IPS-15b (cell line): ENCODE measurements around the gene WDR37.
A peak's percentile ranks its signal among the peaks of the same experiment; 100 is the strongest.
"Not testable (repeated sequence)": the region's sequence is repeated elsewhere in the genome, so short reads cannot be mapped to it uniquely, and the experiment has no call there.

Experiments
- H3K27me3 ChIP-seq: one replicate; pipeline ENCODE4 v1.6.1; 2013; ENCODE audit warnings: low read length; ENCODE audit not compliant: control insufficient read depth, insufficient read depth
- H3K36me3 ChIP-seq: one replicate; pipeline ENCODE4 v1.6.1; 2013; ENCODE audit warnings: low read length; ENCODE audit not compliant: control insufficient read depth, insufficient read depth
- H3K4me1 ChIP-seq: one replicate; pipeline ENCODE4 v1.6.1; 2013; ENCODE audit warnings: mild to moderate bottlenecking, low read length; ENCODE audit not compliant: control insufficient read depth, insufficient read depth
- H3K4me3 ChIP-seq: one replicate; pipeline ENCODE4 v1.5.1; 2013; ENCODE audit warnings: low read depth, low read length
- H3K9ac ChIP-seq: one replicate; pipeline ENCODE4 v1.6.1; 2013; ENCODE audit warnings: low read depth, mild to moderate bottlenecking, low read length
- H3K9me3 ChIP-seq: one replicate; pipeline ENCODE4 v1.6.1; 2013; ENCODE audit warnings: mild to moderate bottlenecking, low read length; ENCODE audit not compliant: control insufficient read depth, insufficient read depth

The WDR37 gene

DNA sequence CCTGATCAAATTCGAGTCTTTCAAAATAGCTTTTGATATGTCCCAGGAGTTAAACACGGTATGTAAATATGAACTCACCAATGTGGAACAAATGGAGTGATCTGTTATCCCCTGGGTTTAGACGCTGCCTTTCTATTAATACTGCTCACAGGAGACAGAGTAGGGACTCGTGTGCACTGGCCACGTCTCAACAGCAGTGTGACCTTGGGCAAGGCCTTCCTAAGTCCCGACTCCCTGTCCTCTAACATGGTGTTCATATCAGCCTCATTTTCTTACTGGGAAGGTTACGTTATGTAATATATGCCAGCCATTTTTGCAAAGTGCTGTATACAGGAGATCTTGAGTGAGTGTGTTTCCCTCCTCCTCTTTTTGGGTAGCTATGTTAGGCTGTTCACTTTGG is 1.8 kb downstream of the WDR37 start:
- Histone ChIP-seq H3K9ac (no peak overlapping the region), H3K4me3 (peak overlapping the region; percentile 96), H3K36me3 (no peaks in the 10 kb centered on the region), H3K4me1 (peaks cover 5% of the 10 kb centered on the region), H3K9me3 (no peaks in the 10 kb centered on the region), H3K27me3 (no peaks in the 10 kb centered on the region)

DNA sequence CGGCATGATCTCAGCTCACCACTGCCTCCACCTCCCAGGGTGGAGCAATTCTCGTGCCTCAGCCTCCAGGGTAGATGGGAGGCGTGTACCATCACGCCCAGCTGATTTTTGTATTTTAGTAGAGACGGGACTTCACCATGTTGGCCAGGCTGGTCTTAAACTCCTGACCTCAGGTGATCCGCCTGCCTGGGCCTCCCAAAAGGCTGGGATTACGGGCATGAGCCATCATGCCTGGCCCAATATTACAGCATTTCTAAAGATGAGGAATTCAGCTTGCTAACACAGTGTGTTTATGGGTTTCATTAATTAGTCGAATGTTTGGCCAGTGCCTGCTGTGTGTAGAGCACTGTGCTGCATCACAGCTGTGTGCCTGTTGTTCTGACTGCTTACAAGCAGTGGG is 3.7 kb downstream of the WDR37 start:
- H3K36me3 ChIP-seq, result no peaks in the 10 kb centered on the region
- H3K4me1 ChIP-seq, result peaks cover 4% of the 10 kb centered on the region
- H3K9ac ChIP-seq, result no peak overlapping the region
- H3K9me3 ChIP-seq, result no peaks in the 10 kb centered on the region
- H3K4me3 ChIP-seq, result no peak overlapping the region
- no peaks in the 10 kb centered on the region for H3K27me3 ChIP-seq

DNA sequence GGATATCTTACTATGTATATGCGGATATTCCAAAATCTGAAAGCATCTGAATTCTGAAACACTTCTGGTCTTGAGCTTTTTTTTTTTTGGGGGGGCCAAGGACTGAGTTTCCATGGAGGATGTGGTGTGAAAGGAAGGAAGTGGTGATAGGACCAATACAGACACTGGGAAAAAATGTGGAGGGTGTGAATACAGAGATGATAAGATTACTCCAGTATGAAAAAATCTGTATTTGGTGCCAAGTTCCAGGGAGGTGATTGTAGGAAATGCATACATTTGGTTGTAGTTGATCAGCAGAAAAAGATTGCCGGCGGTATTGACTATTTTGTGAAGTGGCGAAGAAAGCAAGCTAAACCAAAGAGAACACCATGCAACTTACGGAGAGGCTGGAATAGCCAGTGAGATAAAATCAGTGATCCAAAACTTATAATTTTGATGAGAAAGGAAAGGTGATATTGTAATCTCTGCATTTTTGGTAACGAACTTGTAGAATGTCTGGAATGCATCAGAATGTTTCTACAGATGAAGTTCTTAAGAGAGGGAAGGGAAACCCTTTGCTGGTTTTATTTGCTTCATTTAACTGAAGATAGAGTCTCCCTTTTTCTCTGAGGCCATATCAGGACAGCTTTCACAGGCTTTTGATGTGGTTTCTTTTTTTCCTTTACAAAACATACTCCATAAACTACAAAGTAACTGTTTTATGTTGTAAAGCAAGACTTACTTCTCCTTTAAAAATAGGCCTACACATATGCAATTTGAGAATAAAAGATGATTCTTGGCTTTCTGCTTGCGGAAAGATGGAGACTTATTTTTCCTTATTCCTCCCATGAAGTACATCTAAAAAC is 6.0 kb downstream of the WDR37 start:
- Histone ChIP-seq H3K4me1 (peaks cover 2% of the 10 kb centered on the region), H3K27me3 (no peaks in the 10 kb centered on the region), H3K36me3 (no peaks in the 10 kb centered on the region), H3K9me3 (no peaks in the 10 kb centered on the region), H3K4me3 (no peak overlapping the region), H3K9ac (no peak overlapping the region)

DNA sequence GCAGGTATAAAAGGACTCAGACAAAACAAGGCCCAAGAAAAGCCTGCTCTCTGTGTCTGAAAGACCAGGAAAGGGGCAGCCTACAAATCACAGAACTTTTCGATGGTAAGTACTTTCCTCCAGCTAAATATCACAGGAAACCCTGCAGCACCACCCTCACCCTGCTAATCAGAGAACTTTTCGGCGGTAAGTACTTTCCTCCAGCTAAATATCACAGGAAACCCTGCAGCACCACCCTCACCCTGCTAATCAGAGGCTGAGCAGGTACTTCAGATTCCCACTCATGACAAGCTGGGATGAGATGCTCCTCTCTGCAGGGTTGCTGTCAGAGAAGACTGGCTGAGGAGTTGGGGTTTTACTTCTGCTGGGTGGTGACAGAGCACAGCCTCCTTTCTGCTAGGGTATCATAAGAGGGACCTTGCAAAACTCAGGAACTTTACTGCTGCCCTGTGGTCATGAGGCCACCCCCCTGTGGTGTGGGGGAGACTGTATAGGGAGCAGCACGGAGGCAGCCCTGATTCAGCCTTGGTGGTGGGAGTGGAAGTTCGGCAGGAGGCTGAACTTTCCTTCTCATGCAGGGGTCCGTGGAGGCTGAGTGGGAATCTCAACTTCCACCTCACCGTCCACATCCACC is 7.2 kb downstream of the WDR37 start:
- Histone ChIP-seq H3K36me3 (no peaks in the 10 kb centered on the region), H3K9ac (no peak overlapping the region), H3K27me3 (no peaks in the 10 kb centered on the region), H3K4me3 (no peak overlapping the region), H3K4me1 (no peaks in the 10 kb centered on the region), H3K9me3 (no peaks in the 10 kb centered on the region)

DNA sequence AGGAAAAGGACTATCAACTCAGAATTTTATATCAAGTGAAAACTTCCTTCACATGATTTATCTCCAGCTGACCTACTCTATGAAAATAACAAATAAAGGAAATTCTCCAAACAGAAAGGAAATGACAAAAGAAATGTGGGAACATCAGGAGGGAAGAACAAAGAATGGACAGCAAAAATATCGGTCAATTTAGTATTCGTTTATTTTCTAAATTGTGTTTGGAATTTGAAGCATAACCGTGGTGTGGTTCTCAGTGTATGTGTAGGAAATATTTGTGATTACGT is 8.7 kb downstream of the WDR37 start:
- no peaks in the 10 kb centered on the region for H3K9me3 ChIP-seq
- H3K9ac ChIP-seq, result no peak overlapping the region
- no peaks in the 10 kb centered on the region for H3K27me3 ChIP-seq
- H3K4me1 ChIP-seq, result no peaks in the 10 kb centered on the region
- H3K4me3 ChIP-seq, result no peak overlapping the region
- H3K36me3 ChIP-seq, result no peaks in the 10 kb centered on the region

DNA sequence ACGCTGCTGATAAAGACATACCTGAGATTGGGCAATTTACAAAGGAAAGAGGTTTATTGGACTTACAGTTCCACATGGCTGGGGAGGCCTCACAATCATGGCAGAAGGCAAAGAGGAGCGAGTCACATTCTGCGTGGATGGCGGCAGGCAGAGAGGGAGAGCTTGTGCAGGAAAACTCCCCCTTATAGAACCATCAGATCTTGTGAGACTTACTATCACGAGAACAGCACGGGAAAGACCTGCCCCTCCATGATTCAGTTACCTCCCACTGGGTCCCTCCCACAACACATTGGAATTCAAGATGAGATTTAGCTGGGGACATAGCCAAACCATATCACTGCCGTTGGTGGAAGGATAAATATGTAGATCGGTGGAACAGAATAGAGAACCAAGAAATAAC is 10.5 kb downstream of the WDR37 start:
- H3K9me3 ChIP-seq, H3K4me1 ChIP-seq, H3K9ac ChIP-seq, H3K4me3 ChIP-seq, H3K27me3 ChIP-seq, H3K36me3 ChIP-seq: not testable (repeated sequence)

DNA sequence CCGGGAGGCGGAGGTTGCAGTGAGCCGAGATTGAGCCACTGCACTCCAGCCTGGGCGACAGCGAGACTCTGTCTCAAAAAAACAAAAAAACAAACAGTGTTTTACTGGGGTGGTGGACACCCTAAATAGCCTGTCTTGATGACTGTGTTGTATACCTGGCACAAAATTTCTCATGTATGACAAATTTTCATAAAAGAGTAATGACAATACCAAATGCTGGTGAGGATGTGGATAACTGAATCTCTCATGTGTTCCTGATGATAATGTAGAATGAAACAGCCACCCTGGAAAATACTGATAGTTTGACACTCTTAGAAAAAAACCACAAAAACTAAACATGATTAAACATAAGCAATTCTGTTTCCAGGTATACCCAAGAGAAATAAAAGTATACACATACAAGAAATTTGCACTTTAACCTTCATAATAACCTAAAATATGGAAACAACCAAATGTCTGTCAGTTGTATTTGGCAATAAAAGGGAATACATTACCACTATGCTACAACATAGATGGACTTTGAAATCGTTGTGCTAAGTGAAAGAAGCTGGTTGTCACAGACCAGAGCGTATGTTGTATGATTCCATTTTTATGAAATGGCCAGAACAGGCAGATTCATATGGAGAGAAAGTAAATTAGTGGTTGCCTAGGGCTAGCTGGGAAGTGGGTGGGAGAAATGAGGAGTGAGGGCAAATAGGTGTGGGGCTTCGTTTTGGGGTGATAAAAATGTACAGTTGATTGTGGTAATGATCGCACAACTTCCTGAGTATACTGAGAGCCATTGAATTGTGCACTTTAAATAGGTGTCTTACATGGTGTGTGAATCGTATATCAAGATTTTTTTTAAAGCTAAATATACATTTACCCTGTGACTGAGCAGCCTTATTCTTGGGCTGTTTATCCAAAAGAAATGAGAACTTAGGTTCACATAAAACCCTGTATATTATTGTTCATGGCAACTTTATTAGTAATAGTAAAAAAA is 12.5 kb downstream of the WDR37 start:
- no peak overlapping the region for H3K9ac ChIP-seq
- peaks cover 1% of the 10 kb centered on the region for H3K36me3 ChIP-seq
- H3K4me1 ChIP-seq, result peaks cover 5% of the 10 kb centered on the region
- H3K4me3 ChIP-seq, result no peak overlapping the region
- no peaks in the 10 kb centered on the region for H3K9me3 ChIP-seq
- H3K27me3 ChIP-seq, result no peaks in the 10 kb centered on the region

DNA sequence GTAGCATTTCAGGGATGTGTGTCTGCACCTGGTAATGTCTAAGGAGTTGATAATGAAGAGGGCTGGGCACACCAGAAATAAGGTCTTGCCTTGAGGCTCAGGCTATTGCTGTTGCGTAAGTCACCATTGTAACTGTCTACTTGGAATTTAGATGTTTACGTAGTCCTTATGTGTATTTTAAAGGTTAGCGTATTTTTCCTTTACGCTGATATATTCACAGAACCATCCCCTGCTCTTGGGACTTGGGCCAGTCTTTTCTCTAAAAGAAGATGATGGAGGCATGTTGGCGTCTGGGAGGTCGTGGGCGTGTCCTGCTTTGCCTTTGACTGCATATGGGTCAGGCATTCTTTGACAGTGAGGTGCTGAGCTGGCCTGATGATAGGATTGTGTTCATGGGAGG is 14.7 kb downstream of the WDR37 start:
- Histone ChIP-seq H3K36me3 (peaks cover 3% of the 10 kb centered on the region), H3K27me3 (no peaks in the 10 kb centered on the region), H3K4me3 (no peak overlapping the region), H3K4me1 (peaks cover 5% of the 10 kb centered on the region), H3K9ac (no peak overlapping the region), H3K9me3 (no peaks in the 10 kb centered on the region)

DNA sequence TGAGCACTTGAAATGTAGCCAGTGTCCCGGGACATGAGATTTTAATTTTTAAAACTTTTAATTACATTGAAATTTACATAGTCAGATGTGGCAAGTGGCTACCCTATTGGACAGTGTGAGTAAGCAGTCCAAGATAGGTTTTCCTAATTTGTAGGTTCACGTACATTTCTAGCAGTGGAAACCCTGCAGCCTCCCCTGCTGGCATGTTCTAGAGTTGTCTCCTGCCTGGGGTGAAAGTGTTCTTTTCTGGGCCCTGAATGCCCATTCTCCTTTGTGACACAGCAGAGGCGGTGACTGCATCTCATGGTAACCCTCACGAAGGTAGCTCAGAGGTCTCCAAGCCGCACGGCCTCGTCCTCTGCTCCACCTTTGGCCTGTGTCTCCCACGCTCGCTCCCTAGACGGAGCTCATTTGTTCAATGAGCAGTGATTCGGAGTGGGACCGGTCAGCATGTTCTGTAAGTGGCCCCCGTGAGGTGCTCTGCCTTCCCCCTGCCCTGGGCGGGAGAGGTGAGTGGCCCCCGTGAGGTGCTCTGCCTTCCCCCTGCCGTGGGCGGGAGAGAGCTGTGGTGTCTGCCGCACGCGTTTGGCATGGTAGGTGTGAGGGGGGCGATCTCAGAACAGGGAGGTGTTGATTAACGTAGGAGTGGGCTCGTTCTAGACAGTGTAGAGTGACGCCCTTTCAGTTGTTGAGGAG is 18.0 kb downstream of the WDR37 start:
- Histone ChIP-seq H3K36me3 (peaks cover 4% of the 10 kb centered on the region), H3K4me1 (peaks cover 5% of the 10 kb centered on the region), H3K9me3 (no peaks in the 10 kb centered on the region), H3K9ac (no peak overlapping the region), H3K27me3 (no peaks in the 10 kb centered on the region), H3K4me3 (no peak overlapping the region)

DNA sequence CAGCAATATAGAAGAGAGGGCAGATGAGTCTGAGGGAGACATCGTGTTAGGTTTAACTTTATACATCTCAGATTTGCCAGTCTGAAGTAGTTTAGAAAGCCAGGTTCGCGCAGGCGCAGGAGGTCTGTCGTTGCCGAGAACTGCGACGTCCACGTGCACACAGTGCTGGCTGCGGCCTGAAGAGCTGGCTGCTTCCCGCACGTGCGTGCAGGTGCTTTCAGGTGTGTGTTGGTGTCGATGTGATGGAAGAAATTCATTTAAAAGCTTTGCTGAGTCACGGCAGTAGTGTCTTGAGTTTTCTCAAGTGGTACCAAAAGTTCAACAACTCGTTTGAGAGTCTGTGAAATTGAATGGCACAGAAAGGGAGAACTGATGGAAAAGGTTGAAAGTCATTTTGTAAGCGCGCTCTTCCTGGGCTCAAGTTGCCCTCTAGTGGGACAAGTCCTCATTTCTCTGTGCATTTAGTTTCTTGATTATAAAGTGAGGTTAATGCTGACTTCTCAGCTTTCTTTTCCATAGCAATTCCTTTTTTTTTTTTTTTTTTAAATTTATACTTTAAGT is 18.6 kb downstream of the WDR37 start:
- Histone ChIP-seq H3K4me1 (peaks cover 5% of the 10 kb centered on the region), H3K9ac (no peak overlapping the region), H3K36me3 (peaks cover 4% of the 10 kb centered on the region), H3K9me3 (no peaks in the 10 kb centered on the region), H3K27me3 (no peaks in the 10 kb centered on the region), H3K4me3 (no peak overlapping the region)

DNA sequence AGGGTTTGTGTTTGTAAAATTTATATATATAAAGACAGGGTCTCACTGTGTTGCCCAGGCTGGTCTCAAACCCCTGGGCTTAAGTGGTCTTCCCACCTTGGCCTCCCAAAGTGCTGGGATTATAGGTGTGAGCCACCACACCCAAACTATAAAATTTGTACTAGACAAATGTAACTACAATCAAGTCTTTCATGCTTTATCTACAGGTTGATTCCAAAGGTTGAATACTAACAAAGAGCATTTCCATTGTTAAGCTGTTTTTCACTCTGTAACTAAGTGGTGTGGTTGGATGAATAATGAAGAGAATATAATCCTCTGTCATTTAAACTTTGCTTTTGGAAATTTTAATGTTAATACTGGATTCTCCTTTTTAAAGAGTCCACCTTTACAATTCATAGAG is 22.5 kb downstream of the WDR37 start:
- Histone ChIP-seq H3K4me3 (no peak overlapping the region), H3K9ac (no peak overlapping the region), H3K36me3 (peaks cover 4% of the 10 kb centered on the region), H3K4me1 (no peaks in the 10 kb centered on the region), H3K27me3 (no peaks in the 10 kb centered on the region), H3K9me3 (no peaks in the 10 kb centered on the region)
